ENCODE results near the gene EFCAB8.

The EFCAB8 gene

DNA sequence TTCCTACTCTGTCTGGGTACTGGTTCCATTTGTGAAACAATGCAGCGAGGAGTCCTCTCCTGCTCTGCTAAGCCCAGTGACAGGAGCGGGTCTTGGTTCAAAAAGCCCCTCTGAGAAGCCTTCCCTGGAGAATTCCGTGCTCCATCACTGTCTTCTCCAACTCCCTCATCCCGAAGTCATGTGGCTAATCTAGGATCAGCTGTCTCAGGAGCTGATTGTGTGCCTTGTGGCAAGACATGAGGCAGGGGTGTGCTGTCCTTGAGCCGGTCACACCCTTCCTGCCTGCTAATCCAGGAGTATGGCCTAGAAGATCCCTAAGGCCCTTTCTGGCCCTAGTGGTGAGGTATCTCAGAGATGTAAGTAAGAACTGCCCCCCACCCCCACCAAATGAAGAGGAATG, 72.0 kb downstream of the EFCAB8 start:
- no peak overlapping the region for H3K9ac ChIP-seq (ENCODE audit: low read depth, low read length)
- H3K36me3 ChIP-seq (ENCODE audit: insufficient read depth, low read length), result no peaks in the 10 kb centered on the region
- no peaks in the 10 kb centered on the region for H4K20me1 ChIP-seq (ENCODE audit: insufficient read depth, low read length)
- H2AFZ ChIP-seq (ENCODE audit: low read depth, low read length), result no peak overlapping the region
- ATAC-seq (ENCODE audit: insufficient read depth, low read depth) (no peak), DNase-seq (no peak)
- no peaks in the 10 kb centered on the region for H3K4me1 ChIP-seq (ENCODE audit: insufficient read depth, low read length)
- no peak overlapping the region for H3K4me3 ChIP-seq (ENCODE audit: low read depth in 1 of 2, low read length in 2 of 2)
- no peak overlapping the region for H3K27ac ChIP-seq (ENCODE audit: low read length)
- TF ChIP-seq, protein P1, sequence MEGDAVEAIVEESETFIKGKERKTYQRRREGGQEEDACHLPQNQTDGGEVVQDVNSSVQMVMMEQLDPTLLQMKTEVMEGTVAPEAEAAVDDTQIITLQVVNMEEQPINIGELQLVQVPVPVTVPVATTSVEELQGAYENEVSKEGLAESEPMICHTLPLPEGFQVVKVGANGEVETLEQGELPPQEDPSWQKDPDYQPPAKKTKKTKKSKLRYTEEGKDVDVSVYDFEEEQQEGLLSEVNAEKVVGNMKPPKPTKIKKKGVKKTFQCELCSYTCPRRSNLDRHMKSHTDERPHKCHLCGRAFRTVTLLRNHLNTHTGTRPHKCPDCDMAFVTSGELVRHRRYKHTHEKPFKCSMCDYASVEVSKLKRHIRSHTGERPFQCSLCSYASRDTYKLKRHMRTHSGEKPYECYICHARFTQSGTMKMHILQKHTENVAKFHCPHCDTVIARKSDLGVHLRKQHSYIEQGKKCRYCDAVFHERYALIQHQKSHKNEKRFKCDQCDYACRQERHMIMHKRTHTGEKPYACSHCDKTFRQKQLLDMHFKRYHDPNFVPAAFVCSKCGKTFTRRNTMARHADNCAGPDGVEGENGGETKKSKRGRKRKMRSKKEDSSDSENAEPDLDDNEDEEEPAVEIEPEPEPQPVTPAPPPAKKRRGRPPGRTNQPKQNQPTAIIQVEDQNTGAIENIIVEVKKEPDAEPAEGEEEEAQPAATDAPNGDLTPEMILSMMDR (IDR thresholded peaks at IDR 0.05; ENCODE audit: borderline replicate concordance, extremely low read depth, low read length, poor library complexity, severe bottlenecking), result no peak
- no peak for TF ChIP-seq EZH2 (IDR thresholded peaks at IDR 0.05; ENCODE audit: borderline replicate concordance, low read depth, low read length, severe bottlenecking)
- H3K4me2 ChIP-seq (ENCODE audit: insufficient read depth, low read length), result no peak overlapping the region
- H3K27me3 ChIP-seq (ENCODE audit: insufficient read depth, low read length, poor library complexity), result no peaks in the 10 kb centered on the region
- no peaks in the 10 kb centered on the region for H3K9me3 ChIP-seq (ENCODE audit: insufficient read depth, low read length, severe bottlenecking)
- no peaks in the 10 kb centered on the region for H3K79me2 ChIP-seq (ENCODE audit: insufficient read depth, low read length)

DNA sequence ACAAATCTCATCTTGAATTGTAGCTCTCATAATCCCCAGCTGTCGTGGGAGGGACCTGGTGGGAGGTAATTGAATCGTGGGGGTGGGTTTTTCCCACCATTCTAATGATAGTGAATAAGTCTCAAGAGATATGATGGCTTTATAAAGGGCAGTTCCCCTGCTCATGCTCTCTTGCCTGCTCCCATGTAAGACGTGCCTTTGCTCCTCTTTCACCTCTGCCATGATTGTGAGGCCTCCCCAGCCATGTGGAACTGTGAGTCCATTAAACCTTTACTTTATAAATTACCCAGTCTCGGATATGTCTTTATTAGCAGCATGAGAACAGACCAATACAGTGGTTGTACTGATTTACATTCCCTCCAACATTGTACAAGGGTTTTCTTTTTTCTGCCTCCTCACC, 75.9 kb downstream of the EFCAB8 start:
- Histone ChIP-seq H3K4me1 (ENCODE audit: insufficient read depth, low read length) (no peaks in the 10 kb centered on the region), H3K9me3 (ENCODE audit: insufficient read depth, low read length, severe bottlenecking) (no peaks in the 10 kb centered on the region), H3K27ac (ENCODE audit: low read length) (no peak overlapping the region), H3K9ac (ENCODE audit: low read depth, low read length) (no peak overlapping the region), H3K79me2 (ENCODE audit: insufficient read depth, low read length) (no peaks in the 10 kb centered on the region), H4K20me1 (ENCODE audit: insufficient read depth, low read length) (no peaks in the 10 kb centered on the region), H3K36me3 (ENCODE audit: insufficient read depth, low read length) (no peaks in the 10 kb centered on the region), H3K4me3 (ENCODE audit: low read depth in 1 of 2, low read length in 2 of 2) (no peak overlapping the region), H3K27me3 (ENCODE audit: insufficient read depth, low read length, poor library complexity) (no peaks in the 10 kb centered on the region), H2AFZ (ENCODE audit: low read depth, low read length) (no peak overlapping the region), H3K4me2 (ENCODE audit: insufficient read depth, low read length) (no peak overlapping the region)
- DNase-seq (no peak), ATAC-seq (ENCODE audit: insufficient read depth, low read depth) (no peak)
- no peak for TF ChIP-seq EZH2 (IDR thresholded peaks at IDR 0.05; ENCODE audit: borderline replicate concordance, low read depth, low read length, severe bottlenecking)
- TF ChIP-seq, protein P1 (IDR thresholded peaks at IDR 0.05; ENCODE audit: borderline replicate concordance, extremely low read depth, low read length, poor library complexity, severe bottlenecking), result no peak

DNA sequence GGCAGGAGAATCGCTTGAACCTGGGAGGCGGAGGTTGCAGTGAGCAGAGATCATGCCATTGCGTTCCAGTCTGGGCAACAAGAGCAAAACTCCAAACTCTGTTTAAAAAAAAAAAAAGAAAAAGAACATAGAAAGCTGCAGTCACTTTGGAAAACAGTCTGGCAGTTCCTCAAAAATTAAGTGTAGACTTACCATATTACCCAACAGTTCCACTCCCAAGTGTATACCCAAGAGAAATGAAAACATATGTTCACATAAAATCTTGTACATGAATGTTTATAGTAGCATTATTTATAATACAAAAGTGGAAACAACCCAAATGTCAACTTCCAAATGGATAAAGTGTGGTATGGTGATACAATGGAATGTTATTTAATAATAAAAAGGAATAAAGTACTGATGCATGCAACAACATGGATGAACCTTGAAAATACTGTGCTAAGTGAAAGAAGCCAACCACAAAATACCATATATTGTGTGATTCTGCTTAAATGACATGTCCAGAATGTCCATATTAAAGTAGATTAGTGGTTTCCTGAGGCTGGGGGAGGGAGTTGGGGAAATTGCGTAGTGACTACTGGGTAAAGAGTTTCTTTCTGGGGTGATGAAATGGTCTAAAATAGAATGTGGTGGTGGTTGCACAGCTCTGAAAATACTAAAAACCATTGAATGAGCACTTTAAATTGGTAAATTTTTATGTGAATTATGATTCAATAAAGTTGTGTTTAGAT, 82.6 kb downstream of the EFCAB8 start:
- Histone ChIP-seq H3K9me3 (ENCODE audit: insufficient read depth, low read length, severe bottlenecking) (no peaks in the 10 kb centered on the region), H3K4me1 (ENCODE audit: insufficient read depth, low read length) (no peaks in the 10 kb centered on the region), H4K20me1 (ENCODE audit: insufficient read depth, low read length) (no peaks in the 10 kb centered on the region), H2AFZ (ENCODE audit: low read depth, low read length) (no peak overlapping the region), H3K36me3 (ENCODE audit: insufficient read depth, low read length) (no peaks in the 10 kb centered on the region), H3K4me2 (ENCODE audit: insufficient read depth, low read length) (no peak overlapping the region), H3K9ac (ENCODE audit: low read depth, low read length) (no peak overlapping the region), H3K4me3 (ENCODE audit: low read depth in 1 of 2, low read length in 2 of 2) (no peak overlapping the region), H3K79me2 (ENCODE audit: insufficient read depth, low read length) (no peaks in the 10 kb centered on the region), H3K27me3 (ENCODE audit: insufficient read depth, low read length, poor library complexity) (no peaks in the 10 kb centered on the region), H3K27ac (ENCODE audit: low read length) (no peak overlapping the region)
- no peak for TF ChIP-seq EZH2 (IDR thresholded peaks at IDR 0.05; ENCODE audit: borderline replicate concordance, low read depth, low read length, severe bottlenecking)
- TF ChIP-seq, protein P1 (IDR thresholded peaks at IDR 0.05; ENCODE audit: borderline replicate concordance, extremely low read depth, low read length, poor library complexity, severe bottlenecking), result no peak
- ATAC-seq (ENCODE audit: insufficient read depth, low read depth), result no peak
- DNase-seq, result no peak

Data from DND-41 (cell line).